T-helper 2 cell (primary cell): Measurements from ENCODE around the gene TSFM.

Experiments
- DNase-seq, 5 experiments: peaks; one replicate each; pipeline versions ENCODE4 v3.0.0 to v3.0.0-alpha.2; 2012 to 2022

The TSFM gene

DNA sequence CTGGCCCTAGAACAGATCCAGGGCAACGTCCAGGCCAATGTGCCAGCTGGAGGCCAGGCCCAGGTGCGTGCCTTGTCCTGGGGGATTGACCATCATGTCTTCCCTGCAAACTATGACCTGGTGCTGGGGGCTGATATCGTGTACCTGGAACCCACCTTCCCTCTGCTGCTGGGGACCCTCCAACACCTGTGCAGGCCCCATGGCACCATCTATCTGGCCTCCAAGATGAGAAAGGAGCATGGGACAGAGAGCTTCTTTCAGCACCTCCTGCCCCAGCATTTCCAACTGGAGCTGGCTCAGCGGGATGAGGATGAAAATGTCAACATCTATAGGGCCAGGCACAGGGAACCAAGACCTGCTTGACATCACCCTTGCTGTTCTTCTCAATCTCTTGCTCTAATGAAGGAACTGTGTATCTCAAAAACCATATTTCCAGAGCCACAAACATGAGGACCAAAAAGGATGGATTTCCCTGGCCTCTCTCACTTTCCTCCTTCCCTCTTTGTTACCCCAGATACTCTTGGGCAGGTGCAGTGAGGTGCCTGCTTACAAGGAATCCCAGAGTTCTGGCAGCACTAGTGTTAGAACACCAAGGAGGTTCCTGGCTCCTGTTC is 2.2 kb upstream of the TSFM start:
- DNase-seq: no peak

DNA sequence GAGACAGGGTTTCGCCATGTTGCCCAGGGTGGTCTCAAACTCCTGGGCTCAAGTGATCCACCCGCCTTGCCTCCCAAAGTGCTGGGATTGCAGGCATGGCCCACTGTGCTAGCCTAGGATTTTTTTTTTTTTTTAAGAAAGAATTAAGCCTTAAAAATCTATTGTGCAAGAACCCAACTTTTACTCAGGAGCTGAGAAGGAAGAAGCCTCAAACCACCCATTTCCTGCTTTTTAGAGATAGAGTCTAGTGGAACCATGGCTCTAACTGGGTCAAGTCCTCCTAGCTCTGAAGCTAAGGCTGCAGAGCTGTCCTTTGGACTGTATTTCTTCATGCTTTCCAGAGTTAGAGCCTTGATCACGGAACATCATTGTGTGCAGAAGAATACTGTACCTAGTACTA is 1.3 kb upstream of the TSFM start:
- peak in 1 of 5 experiments; percentile 57 for DNase-seq

DNA sequence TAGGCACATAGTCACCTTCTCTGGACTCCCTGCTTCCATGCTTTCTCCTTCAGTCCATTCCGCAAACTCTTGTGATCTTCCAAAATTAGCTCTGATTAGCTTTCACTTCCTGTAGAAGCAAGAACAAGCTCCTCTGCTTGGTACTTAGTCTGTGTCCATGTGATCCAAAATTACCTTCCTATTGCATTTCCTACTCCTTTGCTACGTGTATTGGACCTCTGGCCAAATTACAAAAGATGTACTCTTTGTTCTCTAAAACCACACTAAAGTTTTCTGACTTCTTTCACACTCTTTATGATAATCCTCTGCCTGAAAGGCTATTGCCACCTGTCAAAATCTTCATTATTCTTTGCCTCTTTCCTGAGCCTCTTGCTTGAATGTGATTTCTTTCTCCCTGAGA is 786 bp upstream of the TSFM start:
- DNase-seq: no peak

DNA sequence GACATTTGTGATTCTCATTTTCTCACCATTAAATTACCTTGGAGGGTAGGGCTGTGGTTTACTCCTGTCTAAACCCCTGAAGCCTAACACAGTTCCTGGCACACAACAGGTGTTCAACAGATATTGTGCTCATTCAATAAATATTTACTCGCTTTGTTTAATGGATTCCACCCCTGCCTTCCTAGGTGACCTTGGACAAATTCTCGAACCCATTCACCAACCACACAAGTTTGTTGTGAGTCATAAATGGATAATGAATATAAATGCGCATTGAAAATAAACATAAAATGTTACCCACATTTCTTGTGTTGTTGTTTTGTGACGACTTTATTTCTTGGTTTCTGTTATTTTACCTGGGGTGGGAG is 362 bp upstream of the TSFM start:
- DNase-seq: no peak

DNA sequence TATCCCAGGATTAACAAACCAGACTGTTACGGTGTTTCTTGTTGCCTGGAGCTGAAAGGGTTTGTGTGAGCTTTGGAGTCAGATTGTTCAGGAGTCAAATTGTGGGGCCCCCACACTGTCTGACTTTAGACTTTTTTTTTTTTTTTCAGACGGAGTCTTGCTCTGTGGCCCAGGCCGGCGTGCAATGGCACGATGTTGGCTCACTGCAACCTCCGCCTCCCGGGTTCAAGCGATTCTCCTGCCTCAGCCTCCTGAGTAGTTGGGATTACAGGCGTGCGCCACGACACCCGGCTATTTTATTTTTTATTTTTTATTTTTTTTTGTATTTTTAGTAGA is 847 bp downstream of the TSFM start:
- no peak for DNase-seq

DNA sequence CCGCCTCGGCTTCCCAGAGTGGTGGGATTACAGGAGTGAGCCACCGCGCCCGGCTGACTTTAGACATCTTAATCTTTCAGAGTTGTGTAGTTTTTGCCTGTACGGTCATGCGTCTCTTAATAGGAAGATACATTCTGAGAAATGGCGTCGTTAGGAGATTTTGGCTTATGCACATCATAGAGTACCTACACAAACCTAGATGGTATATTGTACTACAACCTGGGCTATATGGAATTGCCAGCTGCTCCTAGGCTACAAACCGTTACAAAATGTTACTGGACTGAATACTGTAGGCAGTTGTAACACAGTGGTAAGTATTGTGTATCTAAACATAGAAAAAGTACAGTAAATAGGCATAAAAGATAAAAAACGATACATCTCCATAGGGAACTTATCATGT is 1.3 kb downstream of the TSFM start:
- no peak for DNase-seq

DNA sequence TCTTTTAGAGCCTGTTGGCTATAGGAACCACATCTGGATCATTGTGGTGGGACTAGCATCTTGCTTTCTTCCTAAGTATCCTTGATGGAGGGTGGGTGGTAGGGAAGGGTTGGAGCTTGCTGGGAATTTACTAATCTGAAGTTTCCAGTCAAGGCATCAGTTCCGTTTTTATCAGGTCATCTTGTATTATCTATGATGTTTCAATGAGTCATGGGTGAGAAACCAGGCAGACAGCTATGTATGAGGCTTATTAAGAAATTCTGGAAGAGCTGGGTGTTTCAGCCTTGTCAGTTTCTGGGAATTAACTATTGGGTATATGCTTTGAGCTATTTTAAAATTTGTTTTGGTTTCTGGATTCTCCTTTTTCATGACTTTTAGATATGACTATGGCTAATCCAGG is 11.3 kb downstream of the TSFM start:
- DNase-seq: no peak

DNA sequence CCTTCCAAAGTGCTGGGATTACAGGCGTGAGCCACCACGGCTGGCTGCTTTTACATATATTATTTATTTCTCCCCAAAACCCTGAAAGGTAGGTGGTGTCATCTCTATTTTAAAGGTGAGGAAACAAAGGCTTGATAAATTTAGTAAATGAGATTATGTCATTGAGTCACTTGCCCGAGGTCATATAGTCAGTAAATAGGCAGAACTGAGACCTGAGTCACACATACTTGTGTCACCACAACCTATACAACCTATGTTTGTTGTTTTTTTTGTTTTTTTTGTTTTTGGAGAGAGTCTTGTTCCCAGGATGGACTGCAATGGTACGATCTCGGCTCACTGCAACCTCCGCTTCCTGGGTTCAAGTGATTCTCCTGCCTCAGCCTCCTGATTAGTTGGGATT is 12.8 kb downstream of the TSFM start:
- no peak for DNase-seq

DNA sequence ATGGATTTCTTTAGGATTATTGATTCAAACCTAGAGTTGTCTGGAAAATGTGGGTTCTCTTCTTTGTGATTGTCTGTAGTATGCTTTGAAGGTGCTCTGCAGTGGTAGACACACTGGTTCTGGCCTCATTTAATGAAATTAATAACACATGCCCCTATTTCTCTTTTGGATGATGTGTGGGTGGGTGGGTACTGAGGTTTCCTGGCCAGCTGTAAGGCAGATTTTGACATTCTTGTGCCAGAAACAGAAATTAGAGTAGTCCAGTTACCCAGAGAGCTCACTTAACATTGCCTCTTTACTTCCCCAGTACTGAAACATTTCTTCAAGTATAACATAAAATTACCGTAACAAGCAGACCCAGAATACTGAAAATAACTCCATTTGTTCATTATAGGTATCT is 14.4 kb downstream of the TSFM start:
- DNase-seq: no peak

DNA sequence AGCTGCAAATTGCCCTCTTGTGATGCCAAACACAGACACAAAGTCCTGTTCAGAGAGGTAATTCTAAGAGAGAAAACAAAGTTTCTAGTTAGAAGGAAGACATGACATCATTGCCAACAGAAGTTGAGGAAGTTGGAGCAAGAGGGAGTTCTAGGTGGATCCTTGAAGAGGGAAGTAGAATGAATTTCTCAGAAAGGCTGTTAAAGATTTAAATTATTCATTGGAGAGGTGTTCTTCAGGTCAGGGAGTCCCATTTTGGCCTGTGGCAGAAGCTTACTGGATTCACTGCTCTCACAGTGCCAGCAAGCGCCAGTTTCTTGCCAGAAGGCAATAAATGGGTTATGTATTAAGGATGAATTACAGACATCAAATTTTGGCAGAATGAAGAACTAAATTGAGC is 15.3 kb downstream of the TSFM start:
- no peak for DNase-seq

DNA sequence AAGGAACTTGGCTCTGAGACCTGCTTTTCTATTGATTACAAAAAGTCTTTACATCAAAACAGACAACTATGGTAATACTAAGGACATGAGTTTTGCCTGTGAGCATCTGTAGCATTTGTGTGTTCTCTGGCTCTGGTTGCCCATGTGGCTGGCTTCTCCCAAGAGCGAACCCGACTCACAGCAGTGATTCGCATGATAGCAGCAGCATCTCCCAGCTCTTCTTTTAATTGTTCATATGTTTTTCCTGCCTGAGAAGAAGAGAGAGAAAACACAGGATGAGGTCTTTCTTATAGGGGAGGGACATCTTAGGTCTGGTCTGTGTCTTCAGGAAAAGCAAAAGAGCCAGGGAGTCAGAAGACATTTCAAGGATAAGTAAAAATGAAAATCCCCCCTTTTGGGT is 18.4 kb downstream of the TSFM start:
- no peak for DNase-seq

DNA sequence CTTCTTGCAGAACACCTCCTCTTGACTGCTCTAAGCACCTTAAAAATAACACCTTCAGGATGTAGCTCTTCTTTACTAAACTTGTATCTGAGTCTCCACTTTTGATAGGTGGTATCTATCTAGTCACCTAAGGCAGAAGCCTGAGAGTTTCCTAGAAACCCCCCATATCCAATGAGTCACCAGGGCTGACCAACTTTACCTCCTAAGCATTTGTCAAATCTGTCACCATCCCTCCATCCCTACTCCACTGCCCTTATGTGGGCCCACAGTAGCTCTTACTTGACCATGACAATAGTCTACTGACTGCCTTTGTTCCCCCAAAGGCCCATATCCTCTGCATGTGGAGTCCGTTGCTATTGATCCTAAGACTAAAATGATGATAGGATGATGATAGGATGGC is 20.0 kb downstream of the TSFM start:
- no peak for DNase-seq

DNA sequence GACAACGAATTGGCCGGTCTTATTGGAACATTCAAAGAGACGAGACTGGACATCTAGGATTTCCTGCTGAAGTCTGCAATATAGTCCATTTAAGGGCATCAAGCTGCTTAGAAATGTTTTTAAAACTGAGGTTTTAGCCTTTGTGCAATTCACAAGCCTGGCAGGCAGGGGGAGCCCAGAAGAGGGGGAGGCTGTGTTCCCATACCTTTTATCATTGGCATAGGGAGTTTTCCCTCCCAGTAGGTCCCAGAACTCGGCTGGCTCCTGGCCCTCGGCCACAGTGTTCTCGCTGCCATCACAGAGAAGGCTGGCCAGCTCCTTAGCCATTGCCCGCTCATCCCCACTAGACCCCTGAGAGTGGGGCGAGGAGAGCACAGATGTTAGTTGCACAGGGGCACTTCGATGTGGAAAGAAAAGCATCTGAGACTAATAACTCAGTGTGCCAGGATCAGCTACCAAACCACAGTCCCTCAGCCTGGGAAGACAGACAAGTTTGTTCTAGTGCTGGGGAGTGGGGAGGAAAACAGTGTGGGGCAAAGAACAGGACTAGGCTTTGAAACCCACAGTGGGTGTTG is 20.8 kb downstream of the TSFM start:
- DNase-seq: peak in 2 of 5 experiments; percentile 13 to 22

DNA sequence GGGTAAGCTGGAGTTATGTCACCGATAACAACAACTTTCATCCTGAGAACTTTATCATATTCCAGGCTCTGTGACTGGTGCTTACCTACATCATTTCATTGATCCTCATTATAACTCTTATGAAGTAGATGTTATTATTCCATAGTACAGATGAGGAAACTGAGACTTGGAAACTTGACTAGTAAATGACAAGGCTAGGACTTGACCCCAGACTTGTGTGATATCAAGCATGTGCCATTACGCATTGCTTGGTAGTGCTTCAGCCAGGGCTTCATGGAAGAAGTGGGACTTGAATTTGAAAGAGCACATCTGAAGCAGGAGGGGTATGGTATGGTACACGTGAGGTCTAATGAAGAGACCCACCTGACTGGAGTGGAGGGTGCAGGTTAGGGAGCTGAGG is 24.1 kb downstream of the TSFM start:
- DNase-seq: no peak

DNA sequence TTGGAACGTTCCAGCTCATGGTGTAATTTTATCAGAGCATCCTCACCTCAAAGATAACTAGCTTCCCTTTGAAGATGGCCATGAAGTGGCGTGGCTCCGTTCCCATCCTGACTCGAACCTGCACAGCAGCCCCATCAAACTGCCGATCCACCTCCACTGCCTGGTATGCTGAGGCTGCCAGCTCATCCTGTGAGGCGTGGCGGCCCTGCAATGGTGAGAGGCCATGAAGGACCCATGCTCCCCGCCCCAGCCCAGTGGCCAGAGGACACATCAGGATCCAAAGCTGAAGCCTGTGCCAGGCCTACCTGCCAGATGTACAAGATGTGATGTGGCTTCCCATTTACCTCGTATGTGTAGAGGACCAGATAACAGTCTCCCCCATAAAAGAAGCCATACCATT is 24.7 kb downstream of the TSFM start:
- no peak for DNase-seq

DNA sequence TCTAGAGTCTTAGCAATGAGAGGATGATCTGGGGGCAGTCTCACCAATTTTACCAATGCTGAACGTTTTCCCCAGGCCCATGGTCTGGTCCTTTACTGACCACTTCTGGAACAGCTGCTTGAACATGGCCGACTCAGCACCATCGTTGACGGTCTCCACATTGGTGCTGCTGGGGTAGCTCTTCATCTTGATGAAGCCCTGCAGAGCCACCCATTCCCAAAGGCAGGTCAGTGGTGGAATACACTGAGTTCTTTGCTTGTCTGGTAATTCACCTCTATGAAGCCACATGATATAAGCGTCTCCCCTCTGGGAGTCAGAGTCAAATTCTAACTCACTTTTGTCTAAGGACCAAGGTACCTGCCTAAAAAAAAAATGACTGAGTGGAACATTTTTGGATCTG is 25.8 kb downstream of the TSFM start:
- DNase-seq: no peak

DNA sequence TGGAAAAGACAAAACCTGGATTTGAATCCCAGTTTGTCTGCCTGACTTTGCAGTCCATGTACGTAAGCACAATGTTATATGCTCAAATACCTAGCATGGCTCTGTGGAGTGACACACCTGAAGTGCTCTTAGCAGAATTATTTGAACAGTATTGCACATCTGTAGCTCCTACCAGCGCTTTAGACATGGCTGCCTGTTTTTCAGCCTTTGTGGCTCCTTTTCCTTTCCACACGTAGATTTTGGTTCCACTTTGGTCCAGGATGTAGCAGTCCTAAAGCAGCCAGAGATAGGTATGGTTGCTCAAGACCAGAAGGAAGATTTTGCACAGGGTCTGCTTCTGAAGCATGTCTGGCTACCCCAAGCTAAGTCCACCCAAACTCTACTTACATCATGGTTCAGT is 26.8 kb downstream of the TSFM start:
- DNase-seq: no peak

DNA sequence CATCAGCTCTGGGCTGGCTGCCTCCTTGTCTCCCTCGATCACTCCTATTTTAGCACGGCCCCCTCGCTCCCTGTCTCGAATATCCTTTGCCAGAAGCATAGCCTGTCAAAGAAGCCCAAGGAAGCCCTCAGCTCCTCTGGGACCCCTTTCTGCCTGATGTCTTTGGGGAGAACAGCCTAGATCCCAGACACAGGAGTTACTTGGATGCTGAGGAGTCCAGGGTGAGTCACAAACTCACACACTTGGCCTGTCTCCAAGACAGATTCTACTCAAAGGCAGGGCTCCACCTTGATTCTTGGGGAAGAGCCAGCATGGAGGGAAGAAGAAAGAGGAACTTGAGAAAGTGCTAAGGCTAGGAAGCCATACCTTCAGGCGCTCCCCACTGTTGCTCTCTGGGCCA is 27.9 kb downstream of the TSFM start:
- DNase-seq: no peak

DNA sequence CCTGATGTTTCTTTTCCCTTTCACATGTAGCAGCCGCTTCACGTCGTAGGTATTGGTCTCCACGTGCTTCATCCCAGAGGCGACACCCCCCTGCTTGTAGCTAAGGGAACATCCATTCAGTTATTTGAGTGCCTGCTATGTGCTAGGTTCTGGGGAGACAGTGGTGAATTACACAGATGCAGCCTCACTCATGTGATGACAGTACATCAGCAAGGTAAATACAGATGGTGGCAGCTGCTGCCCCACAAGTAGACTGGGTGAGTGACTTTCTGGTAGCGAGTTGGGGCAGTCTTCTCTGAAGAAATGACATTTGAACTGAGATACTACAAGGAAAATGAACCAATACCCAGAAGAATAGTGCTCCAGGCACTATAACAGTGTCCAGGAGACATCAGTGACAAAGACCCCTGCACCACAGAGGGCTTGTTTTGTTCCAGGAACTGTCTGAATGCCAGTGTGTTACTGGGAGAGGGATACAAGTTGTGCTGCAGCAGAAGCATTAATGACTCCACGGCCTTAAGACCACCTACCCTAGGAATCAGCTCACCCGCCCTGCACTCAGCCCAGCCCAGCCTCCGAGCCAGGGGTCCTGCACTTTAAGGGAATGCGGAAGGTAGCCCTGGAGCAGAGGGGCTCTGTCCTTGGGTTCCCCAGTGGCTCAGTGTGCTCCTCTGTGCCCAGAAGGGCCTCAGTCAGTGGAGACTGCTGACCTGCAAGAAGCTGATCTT is 28.6 kb downstream of the TSFM start:
- no peak for DNase-seq

DNA sequence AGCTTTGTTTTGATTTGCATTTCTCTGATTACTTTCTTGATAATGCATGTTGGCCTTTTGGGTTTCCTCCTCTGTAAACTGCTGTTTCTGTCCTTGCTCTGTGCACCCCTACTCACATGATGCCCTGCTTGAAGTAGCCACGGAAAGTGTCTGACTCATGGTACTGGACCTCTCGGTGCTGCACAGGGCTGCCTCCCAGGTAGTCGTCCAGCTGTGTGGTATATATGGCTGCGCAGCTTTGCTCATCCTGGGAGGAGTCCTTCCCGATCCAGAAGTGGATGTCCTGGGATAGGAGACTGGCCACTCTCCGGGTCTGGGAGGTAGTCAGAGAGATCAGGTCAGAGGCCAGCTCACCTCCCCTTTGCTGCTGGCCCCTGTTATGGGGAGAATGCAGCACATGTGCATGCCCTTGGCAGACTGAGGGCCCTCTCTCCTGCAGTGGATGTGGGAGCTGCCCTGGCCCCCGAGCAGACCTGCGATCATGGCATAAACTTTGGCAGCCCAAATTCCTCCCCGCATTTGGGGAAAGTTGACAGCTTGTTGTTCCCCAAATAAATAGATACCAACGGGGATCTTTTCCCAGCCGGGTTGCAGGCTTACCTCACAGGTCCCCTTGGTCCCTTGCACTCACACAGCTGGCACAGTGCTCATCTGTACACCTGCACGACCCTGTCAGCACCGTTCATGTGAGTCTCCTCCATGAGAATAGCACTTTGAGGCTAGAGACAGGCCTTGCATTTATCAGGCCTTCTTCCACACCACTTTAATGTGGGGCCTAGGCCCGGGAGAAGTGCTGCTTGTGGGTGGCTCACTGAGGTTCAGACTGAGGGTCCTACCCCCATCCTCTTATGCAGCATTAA is 30.8 kb downstream of the TSFM start:
- peak in 1 of 5 experiments; percentile 38 for DNase-seq

DNA sequence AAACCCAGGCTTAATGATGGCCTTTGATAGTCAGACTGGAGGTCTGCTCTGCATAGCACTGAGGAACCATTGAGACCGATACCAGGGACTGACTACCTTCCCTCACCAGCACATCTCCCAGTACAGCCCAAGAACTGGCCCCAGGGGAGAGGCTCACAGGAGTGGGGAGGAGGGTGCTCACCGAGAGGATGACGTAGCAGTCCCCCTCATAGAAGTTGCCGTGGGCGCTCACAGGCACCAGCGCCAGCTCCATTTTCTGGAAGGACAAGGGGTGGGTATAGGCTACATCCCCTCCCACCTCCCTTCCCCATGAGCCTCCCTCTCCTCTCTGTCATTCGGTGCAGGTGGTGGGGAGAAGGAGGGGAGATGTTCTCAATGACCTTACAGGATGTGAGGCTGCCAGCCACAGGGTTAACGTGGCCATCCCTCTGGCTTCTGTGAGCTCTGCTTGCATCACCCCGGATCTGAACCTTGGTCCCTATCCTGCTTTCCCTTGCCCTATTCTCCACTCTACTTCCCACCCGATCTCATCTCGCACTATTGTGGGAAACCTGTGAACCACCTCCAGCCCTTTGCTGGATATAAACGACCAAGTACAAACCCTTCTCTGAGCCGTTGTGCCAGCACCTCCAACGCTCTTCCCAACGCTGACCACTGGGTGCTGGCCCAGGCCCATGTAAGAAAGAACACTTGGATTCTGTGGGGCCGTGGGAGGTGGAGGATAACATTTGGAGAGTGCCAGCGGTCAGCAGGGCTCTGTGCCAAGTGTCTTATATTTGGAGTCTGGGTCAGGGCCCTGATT is 31.6 kb downstream of the TSFM start:
- DNase-seq: no peak

DNA sequence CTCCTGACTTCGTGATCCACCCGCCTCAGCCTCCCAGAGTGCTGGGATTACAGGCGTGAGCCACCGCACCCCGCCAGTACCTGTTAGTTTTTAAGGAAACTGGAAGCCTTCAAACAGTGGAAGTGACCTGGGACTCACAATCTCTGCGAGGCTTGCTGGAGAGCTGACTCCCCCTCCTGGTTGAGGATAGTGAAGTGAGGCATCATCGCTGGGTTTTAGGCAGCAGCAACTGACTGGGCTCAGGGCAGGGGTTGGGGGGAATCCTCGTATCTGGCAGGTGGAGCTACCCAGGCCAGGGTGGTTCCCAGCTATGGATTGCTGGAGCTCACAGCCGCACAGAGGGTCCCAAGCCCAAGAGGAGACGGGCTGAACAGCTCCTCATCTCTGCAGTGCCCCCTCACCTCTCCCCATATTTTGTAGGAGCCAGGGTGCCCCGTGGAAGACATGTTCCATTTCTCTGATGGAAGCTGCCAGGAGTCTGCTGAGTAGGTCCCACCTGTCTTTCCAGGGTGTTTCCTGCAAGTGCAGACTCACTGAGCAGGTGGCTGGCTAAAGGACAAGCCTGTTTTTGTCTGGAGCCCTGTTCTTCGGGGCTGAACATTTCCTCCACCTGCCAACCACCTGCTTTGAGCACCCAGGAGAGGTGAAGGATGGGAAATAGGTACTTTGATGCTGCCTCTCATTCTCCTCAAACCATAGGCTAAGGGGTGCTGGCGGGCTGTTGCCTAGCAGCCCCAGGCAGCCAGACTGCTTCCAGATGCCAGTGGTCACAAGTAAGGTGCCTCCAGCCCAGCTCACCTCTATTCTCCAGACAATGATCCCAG is 32.8 kb downstream of the TSFM start:
- DNase-seq: no peak
